VCaP (cell line): Measurements from ENCODE around the gene NR6A1.

Source experiments
- H3K27ac ChIP-seq: fragments of 450-650 bp; 2 replicates; pipeline ENCODE4 v1.5.1; 2017
- TF ChIP-seq, protein P1 (sequence below): fragments of 450-650 bp; conservative IDR thresholded peaks from 2 replicates; pipeline ENCODE4 v1.5.1; 2017; ENCODE audit warnings: mild to moderate bottlenecking, moderate library complexity

Gene NR6A1

DNA sequence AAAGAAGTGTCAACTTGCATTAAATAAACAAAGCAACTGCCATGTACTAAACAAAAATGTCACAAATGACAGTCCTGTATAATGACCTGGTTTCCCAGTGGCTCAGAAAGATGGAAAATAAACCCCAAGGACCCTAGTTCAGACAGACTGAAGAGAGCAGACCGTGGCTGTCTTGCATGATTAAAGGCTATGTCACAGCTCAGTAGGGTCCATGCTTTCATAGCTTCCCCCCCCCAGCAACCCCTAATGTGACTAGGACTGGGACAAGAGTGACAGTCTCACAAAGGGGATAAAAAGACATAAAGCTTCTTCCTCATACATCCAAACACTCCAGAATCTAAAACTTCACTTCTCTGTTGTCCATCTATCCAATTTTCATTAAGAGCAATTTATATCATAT, 113.6 kb downstream of the NR6A1 start:
- H3K27ac ChIP-seq = no peak overlapping the region
- TF ChIP-seq, protein P1, sequence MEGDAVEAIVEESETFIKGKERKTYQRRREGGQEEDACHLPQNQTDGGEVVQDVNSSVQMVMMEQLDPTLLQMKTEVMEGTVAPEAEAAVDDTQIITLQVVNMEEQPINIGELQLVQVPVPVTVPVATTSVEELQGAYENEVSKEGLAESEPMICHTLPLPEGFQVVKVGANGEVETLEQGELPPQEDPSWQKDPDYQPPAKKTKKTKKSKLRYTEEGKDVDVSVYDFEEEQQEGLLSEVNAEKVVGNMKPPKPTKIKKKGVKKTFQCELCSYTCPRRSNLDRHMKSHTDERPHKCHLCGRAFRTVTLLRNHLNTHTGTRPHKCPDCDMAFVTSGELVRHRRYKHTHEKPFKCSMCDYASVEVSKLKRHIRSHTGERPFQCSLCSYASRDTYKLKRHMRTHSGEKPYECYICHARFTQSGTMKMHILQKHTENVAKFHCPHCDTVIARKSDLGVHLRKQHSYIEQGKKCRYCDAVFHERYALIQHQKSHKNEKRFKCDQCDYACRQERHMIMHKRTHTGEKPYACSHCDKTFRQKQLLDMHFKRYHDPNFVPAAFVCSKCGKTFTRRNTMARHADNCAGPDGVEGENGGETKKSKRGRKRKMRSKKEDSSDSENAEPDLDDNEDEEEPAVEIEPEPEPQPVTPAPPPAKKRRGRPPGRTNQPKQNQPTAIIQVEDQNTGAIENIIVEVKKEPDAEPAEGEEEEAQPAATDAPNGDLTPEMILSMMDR = no peak

DNA sequence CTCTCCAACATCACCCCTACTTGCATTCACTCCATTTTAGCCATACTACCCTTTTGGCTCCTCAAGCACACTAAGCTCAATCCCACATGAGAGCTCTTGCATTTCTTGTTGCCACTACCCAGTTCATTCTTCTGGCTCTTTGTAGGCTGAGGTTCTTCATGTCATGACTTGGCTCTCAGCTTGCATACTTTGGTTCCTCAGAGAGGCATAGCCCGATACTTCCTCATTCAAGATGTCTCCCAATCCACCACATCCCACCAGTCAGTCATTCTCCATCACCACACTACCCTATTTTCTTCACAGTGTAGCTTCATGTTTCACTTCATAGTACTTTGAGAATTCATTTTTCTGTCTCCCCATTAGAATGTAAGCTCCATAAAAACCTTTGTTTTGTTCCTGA, 116.7 kb downstream of the NR6A1 start:
- TF ChIP-seq, protein P1 = no peak
- no peak overlapping the region for H3K27ac ChIP-seq

DNA sequence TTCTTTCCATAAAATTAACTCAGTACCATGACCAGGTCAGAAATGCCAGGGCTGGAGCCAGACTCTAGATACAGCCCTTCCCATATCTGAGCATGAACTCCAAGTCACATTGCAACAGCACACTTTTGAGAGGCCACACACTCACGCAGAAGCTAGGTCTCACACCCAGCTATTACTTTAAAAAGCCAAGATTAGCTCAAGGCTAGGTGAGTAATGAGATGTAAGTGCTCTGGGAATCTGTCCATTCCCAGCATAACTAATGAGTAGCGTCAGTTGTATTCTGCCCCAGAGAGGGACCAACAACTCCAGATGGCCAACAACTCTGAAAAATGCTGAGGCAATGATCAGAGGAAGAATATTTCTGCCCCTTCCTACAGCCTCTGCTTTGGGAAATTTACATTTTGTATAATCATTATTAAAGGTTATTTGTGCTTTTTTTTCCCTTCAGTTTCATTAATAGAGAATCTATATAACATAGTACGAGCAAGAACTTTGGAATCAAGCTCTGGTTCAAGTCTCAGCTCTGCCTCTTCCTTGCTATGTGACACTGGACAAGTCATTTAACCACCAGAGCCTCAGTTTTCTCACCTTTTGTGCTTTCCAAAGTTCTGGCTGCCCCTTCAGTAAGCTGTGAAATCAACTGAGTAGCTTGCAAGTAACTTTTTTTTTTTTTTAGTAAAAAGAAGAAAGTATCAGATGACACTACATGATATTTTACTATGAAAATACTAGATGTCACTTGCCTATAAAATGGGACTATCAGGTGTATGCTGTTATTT, 118.3 kb downstream of the NR6A1 start:
- no peak overlapping the region for H3K27ac ChIP-seq
- TF ChIP-seq, protein P1 = no peak

DNA sequence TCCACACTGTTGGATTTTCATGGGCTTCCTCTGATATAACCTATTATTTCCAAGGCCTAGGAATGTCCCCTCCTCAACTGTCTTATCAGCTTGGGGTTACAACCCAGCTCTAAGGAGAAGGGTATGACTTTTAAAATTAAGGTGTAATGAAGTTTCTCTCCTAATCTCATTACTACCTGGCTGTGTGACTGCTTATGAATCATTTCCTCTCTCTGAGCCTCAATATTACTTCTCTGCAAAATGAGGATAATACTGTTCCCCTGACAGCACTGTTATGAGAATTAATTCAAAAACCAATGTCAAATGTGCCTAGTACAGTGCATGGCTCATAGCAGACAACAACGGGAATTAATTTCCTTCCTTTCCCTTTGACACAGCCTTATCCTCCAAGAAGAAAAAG, 118.9 kb downstream of the NR6A1 start:
- TF ChIP-seq, protein P1 = no peak
- H3K27ac ChIP-seq = no peak overlapping the region

DNA sequence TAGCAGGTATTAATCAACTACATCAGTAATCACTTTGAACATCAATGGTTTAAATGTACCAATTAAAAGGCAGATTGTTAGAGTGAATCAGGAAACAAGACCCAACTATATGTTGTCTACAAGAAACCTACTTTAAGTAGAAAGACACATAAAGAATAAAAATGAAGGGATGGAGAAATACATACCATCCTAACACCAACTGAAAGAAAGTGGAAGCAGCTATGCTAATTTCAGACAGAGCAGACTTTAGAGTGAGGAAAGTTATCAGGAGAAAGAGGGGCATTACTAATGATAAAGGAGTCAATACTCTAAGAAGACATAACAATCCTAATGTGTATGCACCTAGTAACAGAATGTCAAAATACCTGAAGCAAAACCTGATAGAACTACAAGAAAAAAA, 125.8 kb downstream of the NR6A1 start:
- no peak overlapping the region for H3K27ac ChIP-seq
- TF ChIP-seq, protein P1 = no peak

DNA sequence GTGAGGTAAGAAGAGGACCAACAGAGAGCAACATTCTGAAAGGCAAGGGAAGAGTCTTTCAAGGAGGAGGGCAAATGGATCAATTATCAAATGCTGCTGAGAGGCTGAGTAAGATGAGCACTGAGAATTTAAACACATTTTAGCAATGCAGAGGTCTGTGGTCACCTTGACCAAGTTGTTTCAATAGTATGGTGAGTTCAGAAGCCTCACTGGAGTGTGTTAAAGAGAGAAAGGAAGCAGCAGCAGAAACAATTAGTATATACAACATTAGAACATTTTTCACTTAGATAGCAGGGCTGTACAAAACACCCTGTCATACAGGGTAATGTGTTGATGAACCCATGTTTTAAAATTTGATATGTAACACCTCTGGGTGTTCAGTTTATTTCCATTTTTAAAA, 131.5 kb downstream of the NR6A1 start:
- TF ChIP-seq, protein P1 = no peak
- no peak overlapping the region for H3K27ac ChIP-seq

DNA sequence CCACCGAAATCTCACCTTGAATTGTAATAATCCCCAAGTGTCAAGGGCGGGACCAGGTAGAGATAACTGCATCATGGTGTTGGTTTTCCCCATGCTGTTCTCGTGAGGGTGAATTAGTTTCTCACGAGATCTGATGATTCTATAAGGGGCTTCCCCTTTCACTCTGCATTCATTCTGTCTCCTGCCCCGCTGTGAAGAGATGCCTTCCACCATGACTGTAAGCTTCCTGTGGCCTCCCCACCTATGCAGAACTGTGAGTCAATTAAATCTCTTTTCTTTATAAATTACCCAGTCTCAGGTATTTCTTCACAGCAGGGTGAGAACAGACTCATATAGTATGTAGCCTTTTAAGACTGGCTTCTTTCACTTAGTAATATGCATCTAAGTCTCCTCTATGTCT, 135.8 kb downstream of the NR6A1 start:
- TF ChIP-seq, protein P1 = no peak
- no peak overlapping the region for H3K27ac ChIP-seq
